ENCODE measurements around the gene RPN1.
"Not testable (repeated sequence)": the region's sequence is repeated elsewhere in the genome, so short reads cannot be mapped to it uniquely, and the experiment has no call there.

GRCh38 chr3:128675802-128676201 lies 25.2 kb upstream of the RPN1 start:
- not testable (repeated sequence) for TF ChIP-seq CTCF (conservative IDR thresholded peaks at IDR 0.05); EZH2 (IDR thresholded peaks at IDR 0.05; ENCODE audit: low read depth)
